ENCODE data around the gene EHF. TPM values are rescaled to one million over a fixed set of nuclear protein-coding genes. Genes with fewer than 3 reads are reported as not detected.

Gene EHF
- total RNA-seq, 1 experiment from 2014 or later, result 1.1 TPM

DNA sequence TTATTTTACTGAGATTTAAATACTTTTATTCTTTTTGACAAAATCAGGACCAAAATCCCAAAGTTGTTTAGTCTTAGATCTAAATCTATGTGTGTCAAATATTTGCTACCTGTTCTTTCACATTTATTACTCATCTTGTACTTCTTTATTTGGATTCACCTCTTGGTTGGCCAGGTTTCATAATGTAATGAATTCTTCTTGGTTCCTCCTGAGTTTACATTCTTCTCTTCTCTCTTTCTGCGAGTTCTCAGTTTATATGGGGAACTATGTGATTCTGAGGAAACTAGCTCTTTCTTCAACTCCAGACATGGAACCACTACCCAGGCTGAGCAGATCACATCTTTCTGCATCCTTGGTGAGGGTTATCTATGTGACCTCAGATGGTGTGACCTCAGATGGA, 50.2 kb downstream of the EHF start:
- TF ChIP-seq, protein P1, sequence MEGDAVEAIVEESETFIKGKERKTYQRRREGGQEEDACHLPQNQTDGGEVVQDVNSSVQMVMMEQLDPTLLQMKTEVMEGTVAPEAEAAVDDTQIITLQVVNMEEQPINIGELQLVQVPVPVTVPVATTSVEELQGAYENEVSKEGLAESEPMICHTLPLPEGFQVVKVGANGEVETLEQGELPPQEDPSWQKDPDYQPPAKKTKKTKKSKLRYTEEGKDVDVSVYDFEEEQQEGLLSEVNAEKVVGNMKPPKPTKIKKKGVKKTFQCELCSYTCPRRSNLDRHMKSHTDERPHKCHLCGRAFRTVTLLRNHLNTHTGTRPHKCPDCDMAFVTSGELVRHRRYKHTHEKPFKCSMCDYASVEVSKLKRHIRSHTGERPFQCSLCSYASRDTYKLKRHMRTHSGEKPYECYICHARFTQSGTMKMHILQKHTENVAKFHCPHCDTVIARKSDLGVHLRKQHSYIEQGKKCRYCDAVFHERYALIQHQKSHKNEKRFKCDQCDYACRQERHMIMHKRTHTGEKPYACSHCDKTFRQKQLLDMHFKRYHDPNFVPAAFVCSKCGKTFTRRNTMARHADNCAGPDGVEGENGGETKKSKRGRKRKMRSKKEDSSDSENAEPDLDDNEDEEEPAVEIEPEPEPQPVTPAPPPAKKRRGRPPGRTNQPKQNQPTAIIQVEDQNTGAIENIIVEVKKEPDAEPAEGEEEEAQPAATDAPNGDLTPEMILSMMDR (IDR thresholded peaks at IDR 0.05; ENCODE audit: unreplicated experiment), result no peak
- no peak overlapping the region for H3K27ac Mint-ChIP-seq (ENCODE audit: low read depth, unreplicated experiment)
- H3K36me3 Mint-ChIP-seq (ENCODE audit: insufficient read depth, unreplicated experiment), result no peaks in the 10 kb centered on the region
- ChIA-PET POLR2A (interaction anchor here (0.9 to 2.1 kb wide), 4 partner anchors 11 to 17 kb away, joined by 3 to 6 read pairs (median 4); no protein-coding TSS in a partner anchor), CTCF (interaction anchor here (0.7 kb wide), 1 partner anchor 35 kb away, joined by 3 read pairs; no protein-coding TSS in a partner anchor)
- BruUV-seq (replicated peaks), result no TSS peak
- intact Hi-C loops (cut with micrococcal nuclease), result no loop called here
- H3K4me3 Mint-ChIP-seq (ENCODE audit: unreplicated experiment), result no peak overlapping the region
- H3K9me3 Mint-ChIP-seq (ENCODE audit: unreplicated experiment), result peaks cover 8% of the 10 kb centered on the region
- no peak for DNase-seq (ENCODE audit: unreplicated experiment)
- H3K27me3 Mint-ChIP-seq (ENCODE audit: insufficient read depth, unreplicated experiment), result no peaks in the 10 kb centered on the region
- peaks cover 12% of the 10 kb centered on the region for H3K4me1 Mint-ChIP-seq (ENCODE audit: insufficient read depth, unreplicated experiment)

DNA sequence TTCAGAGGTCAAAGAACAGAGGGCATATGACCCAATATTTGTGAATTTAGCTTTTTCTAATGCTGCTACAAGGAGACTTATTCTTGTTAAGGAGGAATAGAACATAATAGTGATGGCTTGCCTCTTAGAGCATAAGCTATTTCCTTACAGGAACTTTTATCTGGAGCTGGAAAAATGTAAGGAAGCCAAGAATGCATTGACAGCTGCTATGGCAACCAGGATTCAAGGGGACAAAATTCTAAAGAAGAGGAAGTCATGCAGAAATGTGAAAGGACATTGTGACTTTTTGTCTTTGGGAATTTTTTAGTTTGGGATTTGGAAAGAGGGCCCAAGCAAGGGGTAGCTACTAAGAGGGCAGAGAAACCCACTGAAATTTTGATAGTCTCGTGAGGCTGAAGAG, 51.1 kb downstream of the EHF start:
- no TSS peak for BruUV-seq (replicated peaks)
- DNase-seq (ENCODE audit: unreplicated experiment), result no peak
- H3K27me3 Mint-ChIP-seq (ENCODE audit: insufficient read depth, unreplicated experiment), result no peaks in the 10 kb centered on the region
- H3K4me3 Mint-ChIP-seq (ENCODE audit: unreplicated experiment), result no peak overlapping the region
- H3K27ac Mint-ChIP-seq (ENCODE audit: low read depth, unreplicated experiment), result no peak overlapping the region
- H3K4me1 Mint-ChIP-seq (ENCODE audit: insufficient read depth, unreplicated experiment), result peaks cover 12% of the 10 kb centered on the region
- H3K36me3 Mint-ChIP-seq (ENCODE audit: insufficient read depth, unreplicated experiment), result no peaks in the 10 kb centered on the region
- CTCF ChIA-PET, result interaction anchor here (0.6 to 0.7 kb wide), 2 partner anchors 34 to 71 kb away, joined by 3 read pairs; no protein-coding TSS in a partner anchor
- H3K9me3 Mint-ChIP-seq (ENCODE audit: unreplicated experiment), result peaks cover 8% of the 10 kb centered on the region
- TF ChIP-seq, protein P1 (IDR thresholded peaks at IDR 0.05; ENCODE audit: unreplicated experiment), result no peak
- intact Hi-C loops (cut with micrococcal nuclease), result no loop called here
- POLR2A ChIA-PET, result interaction anchor here (1.1 to 2.5 kb wide), 3 partner anchors 10 to 85 kb away, joined by 3 to 13 read pairs (median 4); no protein-coding TSS in a partner anchor

DNA sequence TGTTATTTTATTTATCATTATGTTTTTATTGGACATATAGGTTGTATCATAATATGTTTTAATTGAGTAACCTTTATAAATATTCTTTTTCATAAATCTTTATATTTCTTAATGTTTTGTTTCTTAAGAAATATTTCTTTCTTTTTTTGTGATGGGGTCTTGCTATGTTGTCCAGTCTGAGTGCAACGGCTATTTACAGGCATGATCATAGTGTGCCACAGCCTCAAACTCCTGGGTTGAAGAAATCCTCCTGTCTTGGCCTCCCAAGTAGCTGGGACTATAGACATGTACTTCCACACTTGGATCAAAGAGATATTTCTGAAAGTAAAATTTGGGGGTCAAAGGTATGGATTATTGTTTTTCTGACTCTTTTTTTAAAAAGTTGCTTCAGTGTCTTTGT, 53.1 kb downstream of the EHF start:
- Mint-ChIP-seq H3K4me1 (ENCODE audit: insufficient read depth, unreplicated experiment) (peaks cover 6% of the 10 kb centered on the region), H3K4me3 (ENCODE audit: unreplicated experiment) (no peak overlapping the region), H3K9me3 (ENCODE audit: unreplicated experiment) (no peaks in the 10 kb centered on the region), H3K27ac (ENCODE audit: low read depth, unreplicated experiment) (no peak overlapping the region), H3K36me3 (ENCODE audit: insufficient read depth, unreplicated experiment) (no peaks in the 10 kb centered on the region), H3K27me3 (ENCODE audit: insufficient read depth, unreplicated experiment) (no peaks in the 10 kb centered on the region)
- CTCF ChIA-PET, result no interaction called here
- intact Hi-C loops (cut with micrococcal nuclease), result no loop called here
- TF ChIP-seq, protein P1 (IDR thresholded peaks at IDR 0.05; ENCODE audit: unreplicated experiment), result no peak
- no TSS peak for BruUV-seq (replicated peaks)
- POLR2A ChIA-PET, result interaction anchor here (2.5 kb wide), 1 partner anchor 19 kb away, joined by 13 read pairs; no protein-coding TSS in a partner anchor
- DNase-seq (ENCODE audit: unreplicated experiment), result no peak

DNA sequence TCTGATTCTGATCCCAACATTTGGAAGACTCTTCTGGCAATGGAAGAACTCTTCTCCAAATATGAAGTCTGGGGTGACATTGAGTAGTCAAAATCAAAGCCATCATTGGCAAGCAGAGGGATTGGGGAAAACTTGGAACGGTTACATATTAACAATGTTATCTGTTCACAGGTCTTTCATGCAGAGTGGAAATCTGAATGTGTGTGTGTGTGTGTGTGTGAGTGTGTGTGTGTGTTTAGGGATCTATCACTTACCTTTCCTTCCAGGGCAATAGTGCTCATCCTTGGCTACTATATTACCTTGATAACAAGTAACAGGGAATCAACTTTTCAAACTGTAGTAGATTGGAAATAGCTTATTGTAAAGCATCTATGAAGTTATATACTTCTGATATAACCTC, 55.3 kb downstream of the EHF start:
- Mint-ChIP-seq H3K4me3 (ENCODE audit: unreplicated experiment) (no peak overlapping the region), H3K27me3 (ENCODE audit: insufficient read depth, unreplicated experiment) (no peaks in the 10 kb centered on the region), H3K36me3 (ENCODE audit: insufficient read depth, unreplicated experiment) (no peaks in the 10 kb centered on the region), H3K9me3 (ENCODE audit: unreplicated experiment) (no peaks in the 10 kb centered on the region), H3K27ac (ENCODE audit: low read depth, unreplicated experiment) (no peak overlapping the region), H3K4me1 (ENCODE audit: insufficient read depth, unreplicated experiment) (peaks cover 11% of the 10 kb centered on the region)
- CTCF ChIA-PET, result no interaction called here
- DNase-seq (ENCODE audit: unreplicated experiment), result no peak
- TF ChIP-seq, protein P1 (IDR thresholded peaks at IDR 0.05; ENCODE audit: unreplicated experiment), result no peak
- no TSS peak for BruUV-seq (replicated peaks)
- POLR2A ChIA-PET, result interaction anchor here (0.6 to 1.4 kb wide), 3 partner anchors 23 to 74 kb away, joined by 3 read pairs; no protein-coding TSS in a partner anchor
- intact Hi-C loops (cut with micrococcal nuclease), result no loop called here
